Fibroblast of mammary gland (primary cell): ENCODE measurements around the gene UBTD2.
A peak's percentile ranks its signal among the peaks of the same experiment; 100 is the strongest.

Source experiments
- DNase-seq: peaks from one replicate; pipeline ENCODE4 v3.0.0-alpha.2; 2010; ENCODE audit warnings: low read depth
- H3K4me3 ChIP-seq: 2 replicates; pipeline ENCODE4 v1.5.1; 2011; ENCODE audit warnings: low read depth, mild to moderate bottlenecking, low read length, moderate library complexity; ENCODE audit not compliant: control insufficient read depth
- CTCF ChIP-seq: conservative IDR thresholded peaks from 2 replicates; pipeline ENCODE4 v1.5.1; 2011; ENCODE audit warnings: low read depth, low read length, inconsistent platforms; ENCODE audit not compliant: control insufficient read depth, insufficient read depth

Gene UBTD2

DNA sequence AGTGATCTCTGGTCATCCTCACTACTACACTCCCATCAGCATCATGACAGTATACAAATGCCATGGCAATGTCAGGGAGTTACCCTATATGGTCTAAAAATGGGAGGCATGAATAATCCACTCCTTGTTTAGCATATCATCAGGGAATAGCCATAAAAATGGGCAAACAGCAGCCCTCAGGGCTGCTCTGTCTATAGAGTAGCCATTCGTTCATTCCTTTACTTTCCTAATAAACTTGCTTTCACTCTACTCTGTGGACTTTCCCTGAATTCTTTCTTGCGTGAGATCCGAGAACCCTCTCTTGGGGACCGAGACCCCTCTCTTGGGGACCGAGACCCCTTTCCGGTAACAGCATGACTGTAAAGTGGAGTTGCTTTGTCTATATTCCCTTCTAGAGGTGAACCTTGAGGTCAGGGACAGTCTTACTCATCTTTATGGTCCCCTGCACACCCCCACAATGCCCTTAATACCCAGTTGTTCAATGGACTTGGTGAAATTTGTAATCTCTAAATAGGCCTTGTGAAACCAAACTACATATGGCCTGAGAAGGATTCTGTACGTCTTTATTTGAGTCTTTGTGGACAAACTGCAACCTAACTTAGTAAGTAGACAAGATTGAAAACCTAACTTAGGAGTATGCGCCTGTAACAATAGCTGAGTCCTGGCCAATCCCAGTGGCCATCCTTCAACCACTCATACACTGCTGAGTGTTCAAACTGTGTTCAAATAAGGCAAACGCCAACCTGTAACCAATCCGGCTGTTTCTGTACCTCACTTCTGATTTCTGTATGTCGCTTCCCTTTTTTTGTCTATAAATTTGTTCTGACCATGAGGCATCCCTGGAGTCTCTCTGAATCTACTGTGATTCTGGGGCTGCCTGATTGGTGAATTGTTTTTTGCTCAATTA, 32.3 kb upstream of the UBTD2 start:
- no peak overlapping the region for H3K4me3 ChIP-seq
- TF ChIP-seq CTCF = no peak
- no peak for DNase-seq

DNA sequence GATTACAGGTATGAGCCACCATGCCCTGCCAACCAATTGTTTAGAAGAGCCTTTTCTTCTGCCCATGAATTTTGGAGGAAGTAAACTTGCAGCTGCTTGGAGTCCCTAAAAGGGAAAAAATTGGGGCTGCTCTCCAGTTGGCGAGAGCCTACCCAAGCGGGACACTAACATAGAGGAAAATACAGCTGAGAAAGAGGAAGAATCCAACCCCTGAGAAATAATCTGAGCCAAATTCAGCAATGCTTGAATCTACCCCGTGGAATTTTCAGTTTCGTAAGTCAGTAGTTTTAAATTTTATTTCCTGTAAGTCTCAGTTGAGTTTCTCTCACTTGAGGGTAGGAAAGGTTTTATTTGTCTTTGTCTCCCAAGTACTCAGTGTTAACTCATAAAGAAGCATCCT, 30.4 kb upstream of the UBTD2 start:
- no peak overlapping the region for H3K4me3 ChIP-seq
- no peak for DNase-seq
- TF ChIP-seq CTCF = no peak

DNA sequence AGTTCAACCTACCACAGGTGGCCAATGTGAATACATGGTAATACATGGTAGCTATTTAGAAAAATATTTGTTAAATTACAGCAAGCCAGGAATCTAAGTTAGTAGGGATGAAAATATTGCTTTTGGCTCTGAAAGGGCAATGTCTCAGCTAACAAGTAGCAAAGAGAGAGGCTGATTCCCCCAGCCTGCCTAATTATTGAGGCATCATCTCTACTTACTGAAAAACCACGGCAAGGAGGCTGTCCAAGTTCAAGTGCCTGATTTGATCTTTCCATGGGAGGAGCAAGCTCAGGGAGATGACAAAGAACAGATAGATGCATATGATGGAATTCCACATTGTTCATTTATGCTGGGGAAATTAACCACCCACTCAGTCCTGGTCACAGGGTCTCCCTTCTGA, 28.7 kb upstream of the UBTD2 start:
- TF ChIP-seq CTCF = no peak
- no peak overlapping the region for H3K4me3 ChIP-seq
- peak; percentile 39 for DNase-seq

DNA sequence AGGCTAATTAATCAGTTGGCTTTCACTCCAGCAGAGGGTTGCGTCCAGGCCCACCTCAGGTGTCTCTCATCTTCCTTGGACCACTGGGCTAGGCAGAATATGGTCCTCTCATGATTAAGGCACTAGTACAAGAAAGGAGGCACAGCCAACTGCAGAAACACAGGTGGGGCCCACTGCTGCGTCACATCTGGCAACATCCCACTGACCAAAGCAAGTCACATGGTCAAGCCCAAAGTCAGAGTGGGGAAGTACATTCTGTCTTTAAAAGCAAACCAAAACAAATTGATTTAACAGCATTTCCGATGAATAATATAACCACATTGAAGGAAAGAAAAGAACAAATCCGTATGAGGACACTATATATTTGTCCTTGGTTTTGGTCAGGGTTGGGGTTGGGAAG, 28.0 kb upstream of the UBTD2 start:
- DNase-seq = peak; percentile 68
- no peak overlapping the region for H3K4me3 ChIP-seq
- no peak for TF ChIP-seq CTCF

DNA sequence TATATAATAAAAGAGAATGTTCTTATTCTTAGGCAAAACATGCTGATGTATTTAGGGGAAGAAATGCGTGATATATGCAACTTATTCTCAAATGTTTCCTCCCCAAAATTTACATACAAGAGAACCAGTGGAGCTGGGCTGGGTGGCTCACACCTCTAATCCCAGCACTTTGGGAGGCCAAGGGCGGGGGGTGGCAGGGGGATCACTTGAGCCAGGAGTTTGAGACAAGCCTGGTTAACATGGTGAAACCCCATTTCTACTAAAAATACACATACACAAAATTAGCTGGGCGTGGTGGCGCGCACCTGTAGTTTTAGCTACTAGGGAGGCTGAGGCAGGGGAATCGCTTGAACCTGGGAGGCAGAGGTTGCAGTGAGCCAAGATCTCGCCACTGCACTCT, 27.5 kb upstream of the UBTD2 start:
- H3K4me3 ChIP-seq = no peak overlapping the region
- TF ChIP-seq CTCF = no peak
- DNase-seq = no peak

DNA sequence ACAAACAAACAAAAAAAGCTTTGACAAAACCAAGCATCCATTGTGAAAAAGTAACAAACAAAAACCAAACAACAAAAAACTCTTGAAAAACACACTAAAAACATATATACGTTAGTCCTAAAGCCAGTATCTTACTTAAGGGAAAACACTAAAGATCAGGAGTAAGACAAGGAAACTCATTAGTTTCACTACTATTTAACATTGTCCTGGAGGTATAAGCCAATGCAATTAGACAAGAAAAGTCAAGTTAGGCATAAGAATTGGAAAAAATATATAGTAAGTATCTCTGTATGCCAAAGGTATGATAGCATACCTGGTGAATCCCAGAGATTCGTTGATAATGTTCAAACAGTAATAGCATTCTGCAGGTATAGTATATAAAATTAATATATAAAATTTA, 21.8 kb upstream of the UBTD2 start:
- no peak for DNase-seq
- no peak for TF ChIP-seq CTCF
- H3K4me3 ChIP-seq = no peak overlapping the region
